GM23338 (cell line): Measurements from ENCODE around the gene BMP8A. TPM values are rescaled to one million over a fixed set of nuclear protein-coding genes. Genes with fewer than 3 reads are reported as not detected.

Experiments used
- ATAC-seq: fragments of 200-7000 bp; cut with Tn5 transposase; 3 replicates; pipeline ENCODE4 v1.9.1; 2020
- DNase-seq: peaks from one replicate; pipeline ENCODE4 v3.0.0-alpha.2; 2015; ENCODE audit warnings: low spot score
- H2AFZ ChIP-seq: fragments of 200-600 bp; sonication (generic); 2 replicates; pipeline ENCODE4 v1.8.0; 2016; ENCODE audit warnings: antibody characterized with exemption, mild to moderate bottlenecking, moderate library complexity
- H3F3A ChIP-seq: fragments of 200-600 bp; sonication (generic); replicated peaks from 2 replicates; pipeline ENCODE4 v1.8.0; 2017; ENCODE audit warnings: antibody characterized with exemption, mixed run types, low read depth
- H3K27ac ChIP-seq: fragments of 200-600 bp; sonication (generic); 2 replicates; pipeline ENCODE4 v1.6.1; 2016; ENCODE audit warnings: low read depth
- H3K27me3 ChIP-seq: fragments of 200-600 bp; sonication (generic); 2 replicates; pipeline ENCODE4 v1.8.0; 2016; ENCODE audit warnings: mild to moderate bottlenecking, mixed run types, moderate library complexity; ENCODE audit not compliant: insufficient read depth
- H3K36me3 ChIP-seq: fragments of 200-600 bp; sonication (generic); 2 replicates; pipeline ENCODE4 v1.8.0; 2016; ENCODE audit warnings: mild to moderate bottlenecking; ENCODE audit not compliant: insufficient read depth
- H3K4me1 ChIP-seq: fragments of 200-600 bp; sonication (generic); 2 replicates; pipeline ENCODE4 v1.8.0; 2016; ENCODE audit warnings: mild to moderate bottlenecking, moderate library complexity; ENCODE audit not compliant: insufficient read depth
- H3K4me2 ChIP-seq: fragments of 200-600 bp; sonication (generic); 2 replicates; pipeline ENCODE4 v1.7.1; 2017; ENCODE audit warnings: mixed run types
- H3K4me3 ChIP-seq: fragments of 200-600 bp; sonication (generic); 2 replicates; pipeline ENCODE4 v1.6.1; 2016; ENCODE audit warnings: mixed run types
- H3K79me2 ChIP-seq: fragments of 200-600 bp; sonication (generic); replicated peaks from 2 replicates; pipeline ENCODE4 v1.8.0; 2017; ENCODE audit warnings: mild to moderate bottlenecking; ENCODE audit not compliant: insufficient read depth
- H3K9me2 ChIP-seq: fragments of 200-600 bp; sonication (generic); 2 replicates; pipeline ENCODE4 v1.8.0; 2017; ENCODE audit not compliant: insufficient read depth
- H4K20me1 ChIP-seq: fragments of 200-600 bp; sonication (generic); replicated peaks from 2 replicates; pipeline ENCODE4 v1.8.0; 2017; ENCODE audit warnings: mild to moderate bottlenecking; ENCODE audit not compliant: insufficient read depth
- H3K27ac Mint-ChIP-seq: 2 replicates; pipeline ENCODE4 v1.8.0; 2020; ENCODE audit warnings: inconsistent platforms, mild to moderate bottlenecking, moderate library complexity, mixed read lengths
- H3K27me3 Mint-ChIP-seq: 3 replicates; pipeline ENCODE4 v1.8.0; 2022; ENCODE audit warnings: low read depth, mild to moderate bottlenecking, moderate library complexity, mixed read lengths, inconsistent platforms; ENCODE audit not compliant: insufficient read depth, poor library complexity
- H3K36me3 Mint-ChIP-seq: 3 replicates; pipeline ENCODE4 v1.8.0; 2021; ENCODE audit warnings: low read depth, mild to moderate bottlenecking, inconsistent platforms, moderate library complexity, mixed read lengths
- H3K4me1 Mint-ChIP-seq: 3 replicates; pipeline ENCODE4 v1.8.0; 2020; ENCODE audit warnings: mild to moderate bottlenecking, inconsistent platforms, mixed read lengths
- H3K4me3 Mint-ChIP-seq: 3 replicates; pipeline ENCODE4 v1.8.0; 2021; ENCODE audit warnings: moderate library complexity, mild to moderate bottlenecking, inconsistent platforms, mixed read lengths
- H3K9me3 Mint-ChIP-seq: 3 replicates; pipeline ENCODE4 v1.8.0; 2020; ENCODE audit warnings: moderate library complexity, mild to moderate bottlenecking, inconsistent platforms, mixed read lengths
- CREB1 ChIP-seq: fragments of 250-450 bp; sonication (Bioruptor Pico); IDR thresholded peaks from 2 replicates; pipeline ENCODE4 v1.5.0; 2020; ENCODE audit warnings: low read depth, mild to moderate bottlenecking, moderate library complexity
- CTCF ChIP-seq, 2 experiments: fragments of 200-600 bp in 1 of 2; sonication (generic) in 1 of 2; conservative IDR thresholded peaks; 2 replicates each; pipeline versions ENCODE4 v1.5.1 to v1.6.1; 2016 to 2017; ENCODE audit warnings: antibody characterized with exemption in 2 of 2, low read depth in 2 of 2, mild to moderate bottlenecking in 2 of 2, moderate library complexity in 1 of 2
- ETS1 ChIP-seq: IDR thresholded peaks from 2 replicates; pipeline ENCODE4 v1.6.1; 2016; ENCODE audit warnings: antibody characterized with exemption
- EZH2 ChIP-seq: fragments of 200-600 bp; sonication (generic); IDR thresholded peaks from one replicate; pipeline ENCODE4 v1.8.0; 2017; ENCODE audit warnings: antibody characterized with exemption, mild to moderate bottlenecking, low read depth; ENCODE audit not compliant: unreplicated experiment
- EZH2phosphoT487 ChIP-seq: fragments of 200-600 bp; sonication (generic); IDR thresholded peaks from one replicate; pipeline ENCODE4 v1.8.1; 2018; ENCODE audit warnings: antibody characterized with exemption; ENCODE audit not compliant: unreplicated experiment
- JUNB ChIP-seq: IDR thresholded peaks from one replicate; pipeline ENCODE4 v1.6.1; 2016; ENCODE audit warnings: antibody characterized with exemption; ENCODE audit not compliant: unreplicated experiment
- NANOG ChIP-seq: IDR thresholded peaks from 2 replicates; pipeline ENCODE4 v1.6.1; 2016; ENCODE audit warnings: antibody characterized with exemption, borderline replicate concordance
- POLR2AphosphoS5 ChIP-seq: IDR thresholded peaks from 2 replicates; pipeline ENCODE4 v1.6.1; 2016; ENCODE audit warnings: antibody characterized with exemption, low read depth
- REST ChIP-seq: IDR thresholded peaks from one replicate; pipeline ENCODE4 v1.6.1; 2018; ENCODE audit warnings: antibody characterized with exemption; ENCODE audit not compliant: unreplicated experiment
- STAT1 ChIP-seq: IDR thresholded peaks from one replicate; pipeline ENCODE4 v1.6.1; 2016; ENCODE audit warnings: antibody characterized with exemption; ENCODE audit not compliant: unreplicated experiment
- ZNF114 ChIP-seq: fragments of 250-450 bp; sonication (Bioruptor Pico); IDR thresholded peaks from 2 replicates; pipeline ENCODE4 v1.5.0; 2020; ENCODE audit warnings: mild to moderate bottlenecking, moderate library complexity
- ZNF331 ChIP-seq: fragments of 250-450 bp; sonication (Bioruptor Pico); IDR thresholded peaks from 2 replicates; pipeline ENCODE4 v1.5.0; 2020; ENCODE audit warnings: low read depth, mild to moderate bottlenecking, moderate library complexity
- ZNF462 ChIP-seq: fragments of 250-450 bp; sonication (Bioruptor Pico); IDR thresholded peaks from 2 replicates; pipeline ENCODE4 v1.5.0; 2020; ENCODE audit warnings: mild to moderate bottlenecking, moderate library complexity
- polyA plus RNA-seq: library from polyadenylated mRNA; unstranded; fragments of >200 nt; fragmentation: Nextera tagmentation; extraction: Ambion mirVana; gene quantifications from 2 replicates; pipeline ENCODE4 v1.2.1, GENCODE V29; 2016
- total RNA-seq: library from RNA; depleted of rRNA; stranded (reverse); fragments of >200 nt; shearing (Covaris generic); gene quantifications from 2 replicates; pipeline ENCODE4 v1.2.3, GENCODE V29; 2014

The BMP8A gene
- total and polyA plus RNA-seq, 2 experiments from 2014 or later, result 0.34 to 0.63 TPM

GRCh38 chr1:39522661-39523567 is 31.5 kb downstream of the BMP8A start:
- H3K27ac Mint-ChIP-seq, result no peak overlapping the region
- Histone ChIP-seq H3K9me2 (no peaks in the 10 kb centered on the region), H3K4me2 (no peak overlapping the region), H3F3A (no peaks in the 10 kb centered on the region), H3K27me3 (no peaks in the 10 kb centered on the region), H3K27ac (no peak overlapping the region), H3K4me1 (no peaks in the 10 kb centered on the region), H2AFZ (no peak overlapping the region), H3K79me2 (no peaks in the 10 kb centered on the region), H3K36me3 (no peaks in the 10 kb centered on the region), H4K20me1 (no peaks in the 10 kb centered on the region; the same call in 1 of the 2 replicates), H3K4me3 (no peak overlapping the region)
- peaks cover 1% of the 10 kb centered on the region; the same call in 2 of the 3 replicates for H3K36me3 Mint-ChIP-seq
- ATAC-seq (peak; percentile 15; the same call in 2 of the 3 replicates), DNase-seq (no peak)
- no peak for TF ChIP-seq ETS1
- TF ChIP-seq ZNF331 (CRISPR knock-in tag), result no peak
- TF ChIP-seq ZNF462, result no peak
- no peak for TF ChIP-seq EZH2
- no peak for TF ChIP-seq ZNF114 (CRISPR knock-in tag)
- no peak for TF ChIP-seq NANOG
- no peak for TF ChIP-seq CREB1
- TF ChIP-seq EZH2phosphoT487, result no peak
- no peak for TF ChIP-seq REST
- TF ChIP-seq STAT1, result no peak
- no peak for TF ChIP-seq JUNB
- TF ChIP-seq CTCF (conservative IDR thresholded peaks at IDR 0.05; ENCODE audit: low read depth in 2 of 2), result no peak
- TF ChIP-seq POLR2AphosphoS5, result no peak
- H3K4me1 Mint-ChIP-seq, result peaks cover 2% of the 10 kb centered on the region; the same call in 2 of the 3 replicates
- H3K27me3 Mint-ChIP-seq, result peaks cover 3% of the 10 kb centered on the region
- H3K9me3 Mint-ChIP-seq, result no peaks in the 10 kb centered on the region
- H3K4me3 Mint-ChIP-seq, result no peak overlapping the region
